Liver (tissue), 3 donors: ENCODE results near the gene BCKDK.

Source experiments
- CTCF ChIP-seq: fragments of 150-350 bp; IDR thresholded peaks from 2 replicates; pipeline ENCODE4 v1.5.1; 2017; ENCODE audit warnings: improper control_type of control experiment, low read depth, low read length; ENCODE audit not compliant: missing input control
- RAD21 ChIP-seq, 2 donors: IDR thresholded peaks; 2 replicates each; pipeline ENCODE4 v1.6.1; 2016; ENCODE audit warnings: antibody characterized with exemption in 2 of 2, mild to moderate bottlenecking in 2 of 2
- donor health status: healthy.
- donor health status: healthy.

GRCh38 chr16:31107465-31107867, 720 bp upstream of the BCKDK start:
- TF ChIP-seq RAD21 (IDR thresholded peaks at IDR 0.05) (no peak), CTCF (no peak)
